HG03159 (cell line): ENCODE data around the gene SLC45A1.

Experiments
- ATAC-seq: cut with Tn5 transposase; IDR thresholded peaks from one replicate; pipeline ENCODE4 v1.9.1; 2021; ENCODE audit warnings: mild to moderate bottlenecking, moderate library complexity; ENCODE audit not compliant: unreplicated experiment

Gene SLC45A1

DNA sequence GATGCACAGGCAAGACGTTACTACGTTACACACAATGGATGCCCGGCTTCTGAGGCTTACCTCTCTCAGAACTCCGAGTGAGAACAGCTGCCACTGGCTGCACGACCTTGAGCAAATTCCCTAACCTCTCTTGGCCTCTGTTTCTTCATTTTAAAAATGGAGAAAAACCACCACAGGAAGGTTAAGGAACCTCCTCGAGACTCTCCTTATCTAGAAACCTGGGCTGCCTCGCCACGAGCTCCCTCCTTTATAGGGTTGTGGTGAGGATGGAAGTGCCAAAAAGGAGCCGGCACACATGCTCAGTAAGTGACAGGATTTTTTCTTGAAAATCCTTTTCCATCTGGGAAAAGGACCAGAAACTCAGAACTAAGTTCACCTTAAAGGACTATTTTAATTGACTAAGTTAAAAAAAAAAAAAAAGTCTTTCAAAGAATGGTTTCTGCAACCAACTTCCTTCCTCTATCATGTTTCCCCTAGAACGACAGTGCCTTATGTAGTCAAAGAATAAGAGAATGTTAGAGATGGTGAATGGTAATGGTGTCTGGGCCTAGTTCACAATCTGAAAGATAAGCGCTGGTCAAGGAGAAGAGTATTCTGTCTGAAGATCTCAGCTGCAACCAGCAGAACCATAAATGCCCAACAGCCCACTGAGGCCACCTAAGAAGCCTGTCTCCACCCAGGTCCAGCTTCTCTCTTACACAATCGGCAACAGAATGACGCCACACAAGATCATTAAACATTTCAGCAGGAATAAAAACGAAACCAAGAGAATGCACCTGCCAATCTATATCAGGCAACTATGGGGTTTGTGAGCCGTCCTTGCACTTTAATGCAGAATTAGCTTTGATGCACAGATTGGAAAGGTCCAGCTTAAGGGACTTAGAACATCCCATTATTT, 64.9 kb downstream of the SLC45A1 start:
- ATAC-seq = no peak

DNA sequence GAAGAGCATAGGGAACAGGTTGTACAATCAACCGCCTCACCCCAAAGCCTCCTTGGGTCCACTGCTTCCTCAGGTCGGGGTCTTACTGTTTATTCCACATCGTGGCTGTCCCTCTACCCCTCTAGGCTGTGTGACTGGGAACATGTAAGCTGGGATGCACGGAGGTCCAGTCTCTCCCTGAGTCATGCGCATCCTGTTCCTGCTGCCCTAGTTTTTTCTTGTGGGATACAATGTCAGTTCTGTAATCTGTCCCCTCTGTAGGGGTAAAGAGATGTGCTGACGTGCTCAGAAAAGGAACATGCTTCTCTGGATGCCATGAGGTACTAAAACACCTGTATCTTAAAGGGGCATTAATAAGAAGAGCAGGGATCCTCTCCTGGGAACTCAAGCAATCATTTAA, 66.2 kb downstream of the SLC45A1 start:
- ATAC-seq = no peak

DNA sequence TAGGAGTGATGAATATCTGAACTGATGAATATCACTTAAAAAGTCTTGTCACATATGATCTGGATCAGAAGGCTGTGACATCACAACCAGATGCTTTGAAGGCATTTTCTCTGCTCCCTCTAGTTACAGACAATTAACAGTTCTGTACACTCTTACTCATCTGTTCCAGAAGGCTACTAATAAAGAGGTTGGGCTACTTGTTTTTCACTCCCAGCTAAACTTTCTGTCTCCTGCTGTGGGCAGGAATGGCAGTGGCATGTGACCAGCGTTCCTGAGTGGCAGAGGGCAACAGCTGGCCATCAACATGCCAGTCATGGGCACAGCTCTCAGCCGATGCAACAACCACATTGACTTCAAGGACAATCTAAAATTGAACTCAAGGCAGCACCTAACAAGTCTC, 66.7 kb downstream of the SLC45A1 start:
- no peak for ATAC-seq

DNA sequence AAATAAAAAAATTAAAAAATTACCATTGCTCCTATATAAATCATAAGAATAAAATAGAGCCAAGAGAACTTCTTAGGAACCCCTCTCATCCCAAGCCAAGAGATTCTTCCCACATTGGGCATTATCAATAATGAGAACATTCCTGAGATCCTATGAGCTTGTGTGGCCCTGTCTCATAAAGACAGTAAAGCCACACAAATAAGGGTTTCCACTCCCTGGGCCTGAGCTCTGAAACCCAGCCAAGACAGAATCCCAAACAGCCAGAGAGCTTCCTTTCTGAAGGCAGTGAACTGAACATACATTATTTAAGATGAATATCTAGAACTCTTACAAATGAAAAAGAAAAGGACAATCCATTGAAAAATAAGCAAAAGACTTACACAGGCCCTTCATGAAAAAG, 68.3 kb downstream of the SLC45A1 start:
- no peak for ATAC-seq

DNA sequence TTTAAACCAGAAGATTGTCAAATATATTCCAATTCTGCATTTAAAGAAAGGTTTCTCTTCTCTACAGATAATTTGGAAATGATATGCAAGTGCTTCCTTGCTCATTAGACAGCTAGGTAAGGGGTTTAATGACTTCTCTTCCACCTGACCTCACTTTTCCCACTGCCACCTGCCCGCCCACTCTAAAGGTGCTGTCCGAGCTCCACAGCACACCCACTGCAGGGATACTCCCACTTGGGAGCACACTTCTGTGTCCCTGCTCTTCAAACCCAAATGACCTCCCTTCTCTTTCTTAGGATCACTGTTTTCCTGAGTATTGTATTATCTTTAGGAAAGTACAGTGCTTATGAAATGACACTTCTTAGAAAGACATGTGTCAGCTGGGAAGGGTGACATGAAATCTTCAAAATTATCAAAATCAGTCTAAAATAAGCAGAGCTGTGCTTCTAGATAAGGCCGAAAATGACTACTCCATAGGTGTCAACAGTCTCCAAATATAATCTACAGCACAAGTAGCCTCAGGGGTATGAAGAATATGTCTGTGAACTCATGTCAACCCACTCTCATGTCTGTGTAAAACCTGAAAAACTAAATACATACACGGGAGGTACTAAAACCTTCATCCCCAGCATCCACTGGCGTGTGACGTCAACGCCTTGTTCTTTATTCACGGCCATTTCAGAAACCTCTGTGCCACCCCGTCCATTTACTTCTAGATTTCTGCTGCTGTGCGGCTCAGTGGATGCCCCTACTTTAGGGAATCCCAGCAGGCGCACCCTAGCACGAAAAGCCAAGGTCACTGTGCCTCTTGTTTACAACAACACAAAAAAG, 71.0 kb downstream of the SLC45A1 start:
- ATAC-seq = no peak

DNA sequence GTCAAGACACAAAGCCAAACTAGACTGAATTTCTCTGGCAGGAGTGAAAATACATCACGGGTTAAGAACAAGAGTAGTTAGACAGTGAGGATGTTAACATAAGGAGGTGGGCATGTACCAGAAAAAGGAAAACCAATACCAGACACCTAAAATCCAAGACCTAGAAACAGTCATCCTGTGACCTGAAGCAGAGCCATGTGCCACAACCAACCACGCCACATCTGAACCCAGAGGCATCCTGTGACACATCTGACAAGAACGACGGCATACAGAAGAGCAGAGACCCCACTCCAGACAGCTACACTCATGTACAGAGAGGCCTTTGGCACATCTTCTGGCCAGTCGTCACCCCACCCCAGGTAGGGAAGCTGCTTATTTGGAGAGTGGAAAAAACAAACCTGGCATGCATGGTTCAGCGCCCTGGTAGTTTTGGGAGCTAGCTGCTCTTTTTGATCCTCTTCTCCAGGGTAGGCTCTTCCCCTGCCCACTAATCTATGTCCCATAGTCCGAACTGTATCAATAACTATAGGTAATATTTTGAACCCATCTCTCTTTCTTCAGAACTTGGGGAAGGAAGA, 72.1 kb downstream of the SLC45A1 start:
- no peak for ATAC-seq

DNA sequence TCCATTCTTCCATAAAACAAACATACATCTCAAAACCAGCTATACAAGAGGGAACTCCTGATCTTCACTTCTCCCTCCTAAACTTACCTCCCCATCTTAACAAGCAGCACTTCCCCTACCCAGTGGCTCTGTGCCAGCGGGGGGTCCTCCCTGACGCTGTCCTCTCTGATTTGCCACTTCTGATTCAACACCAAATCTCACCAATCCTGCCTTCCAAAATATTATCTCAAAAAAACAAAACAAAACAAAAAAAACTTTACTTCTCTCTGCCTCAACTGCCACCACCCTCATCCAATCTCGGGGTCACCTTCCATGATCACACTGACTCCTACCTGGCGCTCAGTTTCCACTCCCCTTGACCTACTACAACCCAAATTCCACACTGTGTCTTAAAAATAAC, 72.8 kb downstream of the SLC45A1 start:
- ATAC-seq = no peak

DNA sequence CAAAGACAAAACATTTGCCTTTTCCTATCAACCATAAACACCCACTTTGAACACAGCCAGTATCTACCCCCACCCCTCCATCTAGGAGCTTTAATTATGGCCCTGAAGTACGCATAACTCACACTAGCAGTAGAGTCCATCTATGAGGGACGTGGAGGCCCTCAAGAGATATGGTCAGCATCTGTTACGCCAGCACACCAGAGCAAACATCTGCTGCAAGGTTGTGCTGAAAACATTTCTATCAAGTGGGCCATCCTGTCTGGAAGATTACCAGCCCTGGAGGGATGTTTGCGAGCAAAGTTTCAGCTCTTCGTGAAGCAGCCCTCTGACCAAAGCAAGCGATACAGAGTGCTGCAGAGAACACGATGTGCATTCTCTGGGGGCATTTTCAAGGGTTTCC, 74.6 kb downstream of the SLC45A1 start:
- ATAC-seq = no peak
